GM23338 (cell line): ENCODE measurements around the gene ZKSCAN4. TPM values are rescaled to one million over a fixed set of nuclear protein-coding genes. Genes with fewer than 3 reads are reported as not detected.

Experiments
- ATAC-seq: fragments of 200-7000 bp; cut with Tn5 transposase; 3 replicates; pipeline ENCODE4 v1.9.1; 2020
- DNase-seq: peaks from one replicate; pipeline ENCODE4 v3.0.0-alpha.2; 2015; ENCODE audit warnings: low spot score
- H2AFZ ChIP-seq: fragments of 200-600 bp; sonication (generic); 2 replicates; pipeline ENCODE4 v1.8.0; 2016; ENCODE audit warnings: antibody characterized with exemption, mild to moderate bottlenecking, moderate library complexity
- H3F3A ChIP-seq: fragments of 200-600 bp; sonication (generic); replicated peaks from 2 replicates; pipeline ENCODE4 v1.8.0; 2017; ENCODE audit warnings: antibody characterized with exemption, mixed run types, low read depth
- H3K27ac ChIP-seq: fragments of 200-600 bp; sonication (generic); 2 replicates; pipeline ENCODE4 v1.6.1; 2016; ENCODE audit warnings: low read depth
- H3K27me3 ChIP-seq: fragments of 200-600 bp; sonication (generic); 2 replicates; pipeline ENCODE4 v1.8.0; 2016; ENCODE audit warnings: mild to moderate bottlenecking, mixed run types, moderate library complexity; ENCODE audit not compliant: insufficient read depth
- H3K36me3 ChIP-seq: fragments of 200-600 bp; sonication (generic); 2 replicates; pipeline ENCODE4 v1.8.0; 2016; ENCODE audit warnings: mild to moderate bottlenecking; ENCODE audit not compliant: insufficient read depth
- H3K4me1 ChIP-seq: fragments of 200-600 bp; sonication (generic); 2 replicates; pipeline ENCODE4 v1.8.0; 2016; ENCODE audit warnings: mild to moderate bottlenecking, moderate library complexity; ENCODE audit not compliant: insufficient read depth
- H3K4me2 ChIP-seq: fragments of 200-600 bp; sonication (generic); 2 replicates; pipeline ENCODE4 v1.7.1; 2017; ENCODE audit warnings: mixed run types
- H3K4me3 ChIP-seq: fragments of 200-600 bp; sonication (generic); 2 replicates; pipeline ENCODE4 v1.6.1; 2016; ENCODE audit warnings: mixed run types
- H3K79me2 ChIP-seq: fragments of 200-600 bp; sonication (generic); replicated peaks from 2 replicates; pipeline ENCODE4 v1.8.0; 2017; ENCODE audit warnings: mild to moderate bottlenecking; ENCODE audit not compliant: insufficient read depth
- H3K9me2 ChIP-seq: fragments of 200-600 bp; sonication (generic); 2 replicates; pipeline ENCODE4 v1.8.0; 2017; ENCODE audit not compliant: insufficient read depth
- H4K20me1 ChIP-seq: fragments of 200-600 bp; sonication (generic); replicated peaks from 2 replicates; pipeline ENCODE4 v1.8.0; 2017; ENCODE audit warnings: mild to moderate bottlenecking; ENCODE audit not compliant: insufficient read depth
- H3K27ac Mint-ChIP-seq: 2 replicates; pipeline ENCODE4 v1.8.0; 2020; ENCODE audit warnings: inconsistent platforms, mild to moderate bottlenecking, moderate library complexity, mixed read lengths
- H3K27me3 Mint-ChIP-seq: 3 replicates; pipeline ENCODE4 v1.8.0; 2022; ENCODE audit warnings: low read depth, mild to moderate bottlenecking, moderate library complexity, mixed read lengths, inconsistent platforms; ENCODE audit not compliant: insufficient read depth, poor library complexity
- H3K36me3 Mint-ChIP-seq: 3 replicates; pipeline ENCODE4 v1.8.0; 2021; ENCODE audit warnings: low read depth, mild to moderate bottlenecking, inconsistent platforms, moderate library complexity, mixed read lengths
- H3K4me1 Mint-ChIP-seq: 3 replicates; pipeline ENCODE4 v1.8.0; 2020; ENCODE audit warnings: mild to moderate bottlenecking, inconsistent platforms, mixed read lengths
- H3K4me3 Mint-ChIP-seq: 3 replicates; pipeline ENCODE4 v1.8.0; 2021; ENCODE audit warnings: moderate library complexity, mild to moderate bottlenecking, inconsistent platforms, mixed read lengths
- H3K9me3 Mint-ChIP-seq: 3 replicates; pipeline ENCODE4 v1.8.0; 2020; ENCODE audit warnings: moderate library complexity, mild to moderate bottlenecking, inconsistent platforms, mixed read lengths
- CREB1 ChIP-seq: fragments of 250-450 bp; sonication (Bioruptor Pico); IDR thresholded peaks from 2 replicates; pipeline ENCODE4 v1.5.0; 2020; ENCODE audit warnings: low read depth, mild to moderate bottlenecking, moderate library complexity
- ETS1 ChIP-seq: IDR thresholded peaks from 2 replicates; pipeline ENCODE4 v1.6.1; 2016; ENCODE audit warnings: antibody characterized with exemption
- EZH2 ChIP-seq: fragments of 200-600 bp; sonication (generic); IDR thresholded peaks from one replicate; pipeline ENCODE4 v1.8.0; 2017; ENCODE audit warnings: antibody characterized with exemption, mild to moderate bottlenecking, low read depth; ENCODE audit not compliant: unreplicated experiment
- JUNB ChIP-seq: IDR thresholded peaks from one replicate; pipeline ENCODE4 v1.6.1; 2016; ENCODE audit warnings: antibody characterized with exemption; ENCODE audit not compliant: unreplicated experiment
- NANOG ChIP-seq: IDR thresholded peaks from 2 replicates; pipeline ENCODE4 v1.6.1; 2016; ENCODE audit warnings: antibody characterized with exemption, borderline replicate concordance
- POLR2AphosphoS5 ChIP-seq: IDR thresholded peaks from 2 replicates; pipeline ENCODE4 v1.6.1; 2016; ENCODE audit warnings: antibody characterized with exemption, low read depth
- ZNF114 ChIP-seq: fragments of 250-450 bp; sonication (Bioruptor Pico); IDR thresholded peaks from 2 replicates; pipeline ENCODE4 v1.5.0; 2020; ENCODE audit warnings: mild to moderate bottlenecking, moderate library complexity
- ZNF331 ChIP-seq: fragments of 250-450 bp; sonication (Bioruptor Pico); IDR thresholded peaks from 2 replicates; pipeline ENCODE4 v1.5.0; 2020; ENCODE audit warnings: low read depth, mild to moderate bottlenecking, moderate library complexity
- ZNF462 ChIP-seq: fragments of 250-450 bp; sonication (Bioruptor Pico); IDR thresholded peaks from 2 replicates; pipeline ENCODE4 v1.5.0; 2020; ENCODE audit warnings: mild to moderate bottlenecking, moderate library complexity
- polyA plus RNA-seq: library from polyadenylated mRNA; unstranded; fragments of >200 nt; fragmentation: Nextera tagmentation; extraction: Ambion mirVana; gene quantifications from 2 replicates; pipeline ENCODE4 v1.2.1, GENCODE V29; 2016
- total RNA-seq: library from RNA; depleted of rRNA; stranded (reverse); fragments of >200 nt; shearing (Covaris generic); gene quantifications from 2 replicates; pipeline ENCODE4 v1.2.3, GENCODE V29; 2014
- TF ChIP-seq, protein P1 (sequence below), 2 experiments: fragments of 200-600 bp in 1 of 2; sonication (generic) in 1 of 2; conservative IDR thresholded peaks; 2 replicates each; pipeline versions ENCODE4 v1.5.1 to v1.6.1; 2016 to 2017; ENCODE audit warnings: antibody characterized with exemption in 2 of 2, low read depth in 2 of 2, mild to moderate bottlenecking in 2 of 2, moderate library complexity in 1 of 2
- TF ChIP-seq, protein P2 (sequence below): IDR thresholded peaks from one replicate; pipeline ENCODE4 v1.6.1; 2018; ENCODE audit warnings: antibody characterized with exemption; ENCODE audit not compliant: unreplicated experiment

The ZKSCAN4 gene
- total and polyA plus RNA-seq, 2 experiments from 2014 or later, result 2.8 to 5.9 TPM

DNA sequence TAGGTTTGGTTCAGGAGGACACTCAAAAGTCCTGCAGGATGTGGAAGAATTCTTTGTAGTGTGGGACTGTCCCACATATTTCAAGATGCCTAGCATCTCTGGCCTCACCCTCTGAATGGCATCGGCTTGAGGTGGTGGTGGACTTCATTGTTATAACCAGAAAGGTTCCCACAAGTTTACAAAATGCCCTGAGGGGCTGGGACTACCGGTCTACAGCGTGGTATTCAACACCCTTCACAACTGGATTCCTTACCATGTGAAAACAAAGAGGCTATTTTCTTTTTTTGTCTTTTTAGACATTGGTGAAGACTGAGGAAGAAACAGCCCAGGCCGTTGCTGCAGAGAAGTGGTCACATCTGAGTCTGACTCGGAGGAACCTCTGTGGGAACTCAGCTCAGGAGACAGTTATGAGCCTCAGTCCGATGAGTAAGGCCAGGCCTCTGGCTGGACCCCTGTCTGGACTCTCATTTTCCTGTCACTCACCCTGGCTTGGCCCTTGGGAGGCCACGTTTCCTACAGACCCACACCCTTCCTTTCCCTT is 44.5 kb upstream of the ZKSCAN4 start (continued):
- TF ChIP-seq ZNF331, result no peak
- no peak for TF ChIP-seq CREB1 (CRISPR knock-in tag)
- TF ChIP-seq, protein P1, sequence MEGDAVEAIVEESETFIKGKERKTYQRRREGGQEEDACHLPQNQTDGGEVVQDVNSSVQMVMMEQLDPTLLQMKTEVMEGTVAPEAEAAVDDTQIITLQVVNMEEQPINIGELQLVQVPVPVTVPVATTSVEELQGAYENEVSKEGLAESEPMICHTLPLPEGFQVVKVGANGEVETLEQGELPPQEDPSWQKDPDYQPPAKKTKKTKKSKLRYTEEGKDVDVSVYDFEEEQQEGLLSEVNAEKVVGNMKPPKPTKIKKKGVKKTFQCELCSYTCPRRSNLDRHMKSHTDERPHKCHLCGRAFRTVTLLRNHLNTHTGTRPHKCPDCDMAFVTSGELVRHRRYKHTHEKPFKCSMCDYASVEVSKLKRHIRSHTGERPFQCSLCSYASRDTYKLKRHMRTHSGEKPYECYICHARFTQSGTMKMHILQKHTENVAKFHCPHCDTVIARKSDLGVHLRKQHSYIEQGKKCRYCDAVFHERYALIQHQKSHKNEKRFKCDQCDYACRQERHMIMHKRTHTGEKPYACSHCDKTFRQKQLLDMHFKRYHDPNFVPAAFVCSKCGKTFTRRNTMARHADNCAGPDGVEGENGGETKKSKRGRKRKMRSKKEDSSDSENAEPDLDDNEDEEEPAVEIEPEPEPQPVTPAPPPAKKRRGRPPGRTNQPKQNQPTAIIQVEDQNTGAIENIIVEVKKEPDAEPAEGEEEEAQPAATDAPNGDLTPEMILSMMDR (conservative IDR thresholded peaks at IDR 0.05; ENCODE audit: low read depth in 2 of 2), result no peak
- TF ChIP-seq ETS1, result no peak
- no peak for TF ChIP-seq ZNF114 (CRISPR knock-in tag)
- TF ChIP-seq NANOG, result no peak
- TF ChIP-seq POLR2AphosphoS5, result no peak

DNA sequence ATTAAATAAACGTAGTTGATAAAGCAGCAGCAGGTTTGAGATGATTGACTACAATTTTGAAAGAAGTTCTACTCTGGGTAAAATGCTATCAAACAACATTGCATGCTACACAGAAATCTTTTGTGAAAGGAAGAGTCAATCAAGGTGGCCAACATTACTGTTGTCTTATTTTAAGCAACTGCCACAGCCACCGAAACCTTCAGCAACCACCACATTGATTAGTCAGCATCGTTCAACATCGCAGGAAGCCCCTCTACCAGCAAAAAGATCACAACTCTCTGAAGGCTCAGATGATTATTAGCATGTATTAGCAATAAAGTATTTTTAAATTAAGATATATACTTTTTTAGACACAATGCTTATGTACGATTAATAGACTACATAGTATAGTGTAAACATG is 43.3 kb upstream of the ZKSCAN4 start:
- H3K27me3 Mint-ChIP-seq, result no peaks in the 10 kb centered on the region
- Histone ChIP-seq H3K4me1 (no peaks in the 10 kb centered on the region), H3K4me3 (no peak overlapping the region), H3K79me2 (no peaks in the 10 kb centered on the region), H3F3A (no peaks in the 10 kb centered on the region), H3K27ac (no peak overlapping the region), H2AFZ (no peak overlapping the region), H4K20me1 (0 out of 2 replicates have a peak, but pooled peaks cover 5% of the 10 kb centered on the region), H3K4me2 (no peak overlapping the region), H3K27me3 (no peaks in the 10 kb centered on the region), H3K36me3 (no peaks in the 10 kb centered on the region), H3K9me2 (no peaks in the 10 kb centered on the region)
- DNase-seq (no peak), ATAC-seq (no peak)
- peaks cover 4% of the 10 kb centered on the region; the same call in 2 of the 3 replicates for H3K36me3 Mint-ChIP-seq
- no peak overlapping the region for H3K27ac Mint-ChIP-seq
- no peaks in the 10 kb centered on the region for H3K9me3 Mint-ChIP-seq
- H3K4me3 Mint-ChIP-seq, result no peak overlapping the region
- H3K4me1 Mint-ChIP-seq, result no peaks in the 10 kb centered on the region
- TF ChIP-seq ZNF331 (no peak), EZH2 (no peak), ZNF114 (CRISPR knock-in tag) (no peak), JUNB (no peak), ETS1 (no peak), ZNF462 (CRISPR knock-in tag) (no peak), POLR2AphosphoS5 (no peak)
- TF ChIP-seq, protein P2, sequence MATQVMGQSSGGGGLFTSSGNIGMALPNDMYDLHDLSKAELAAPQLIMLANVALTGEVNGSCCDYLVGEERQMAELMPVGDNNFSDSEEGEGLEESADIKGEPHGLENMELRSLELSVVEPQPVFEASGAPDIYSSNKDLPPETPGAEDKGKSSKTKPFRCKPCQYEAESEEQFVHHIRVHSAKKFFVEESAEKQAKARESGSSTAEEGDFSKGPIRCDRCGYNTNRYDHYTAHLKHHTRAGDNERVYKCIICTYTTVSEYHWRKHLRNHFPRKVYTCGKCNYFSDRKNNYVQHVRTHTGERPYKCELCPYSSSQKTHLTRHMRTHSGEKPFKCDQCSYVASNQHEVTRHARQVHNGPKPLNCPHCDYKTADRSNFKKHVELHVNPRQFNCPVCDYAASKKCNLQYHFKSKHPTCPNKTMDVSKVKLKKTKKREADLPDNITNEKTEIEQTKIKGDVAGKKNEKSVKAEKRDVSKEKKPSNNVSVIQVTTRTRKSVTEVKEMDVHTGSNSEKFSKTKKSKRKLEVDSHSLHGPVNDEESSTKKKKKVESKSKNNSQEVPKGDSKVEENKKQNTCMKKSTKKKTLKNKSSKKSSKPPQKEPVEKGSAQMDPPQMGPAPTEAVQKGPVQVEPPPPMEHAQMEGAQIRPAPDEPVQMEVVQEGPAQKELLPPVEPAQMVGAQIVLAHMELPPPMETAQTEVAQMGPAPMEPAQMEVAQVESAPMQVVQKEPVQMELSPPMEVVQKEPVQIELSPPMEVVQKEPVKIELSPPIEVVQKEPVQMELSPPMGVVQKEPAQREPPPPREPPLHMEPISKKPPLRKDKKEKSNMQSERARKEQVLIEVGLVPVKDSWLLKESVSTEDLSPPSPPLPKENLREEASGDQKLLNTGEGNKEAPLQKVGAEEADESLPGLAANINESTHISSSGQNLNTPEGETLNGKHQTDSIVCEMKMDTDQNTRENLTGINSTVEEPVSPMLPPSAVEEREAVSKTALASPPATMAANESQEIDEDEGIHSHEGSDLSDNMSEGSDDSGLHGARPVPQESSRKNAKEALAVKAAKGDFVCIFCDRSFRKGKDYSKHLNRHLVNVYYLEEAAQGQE, result no peak
